GM21515 (cell line): ENCODE measurements around the gene CREB5.
"Not testable (repeated sequence)": the region's sequence is repeated elsewhere in the genome, so short reads cannot be mapped to it uniquely, and the experiment has no call there.

Experiments used
- ATAC-seq: cut with Tn5 transposase; IDR thresholded peaks from one replicate; pipeline ENCODE4 v1.9.1; 2021; ENCODE audit not compliant: unreplicated experiment

The CREB5 gene

GRCh38 chr7:28573059-28573553, 160.8 kb downstream of the CREB5 start:
- ATAC-seq = peak; percentile 32

- ATAC-seq = peak; percentile 10
Observed at GRCh38 chr7:28573651-28574301, 161.5 kb downstream of the CREB5 start.

- ATAC-seq = no peak
Observed at GRCh38 chr7:28575241-28575643, 162.9 kb downstream of the CREB5 start.

GRCh38 chr7:28576656-28577055, 164.3 kb downstream of the CREB5 start:
- no peak for ATAC-seq

GRCh38 chr7:28579571-28579970, 167.3 kb downstream of the CREB5 start:
- ATAC-seq = no peak

GRCh38 chr7:28580665-28581064, 168.3 kb downstream of the CREB5 start:
- ATAC-seq = no peak

GRCh38 chr7:28581351-28581750, 169.0 kb downstream of the CREB5 start:
- ATAC-seq = no peak

GRCh38 chr7:28582226-28582625, 169.9 kb downstream of the CREB5 start:
- ATAC-seq = no peak

- ATAC-seq = no peak
Observed at GRCh38 chr7:28584235-28584634, 171.9 kb downstream of the CREB5 start.

- no peak for ATAC-seq
Observed at GRCh38 chr7:28586736-28587135, 174.4 kb downstream of the CREB5 start.

- no peak for ATAC-seq
Observed at GRCh38 chr7:28587211-28587610, 174.9 kb downstream of the CREB5 start.

GRCh38 chr7:28588602-28589001, 176.3 kb downstream of the CREB5 start:
- ATAC-seq = no peak

- ATAC-seq = no peak
Observed at GRCh38 chr7:28591041-28591674, 178.8 kb downstream of the CREB5 start.

- no peak for ATAC-seq
Observed at GRCh38 chr7:28591725-28592349, 179.5 kb downstream of the CREB5 start.

GRCh38 chr7:28592861-28593260, 180.5 kb downstream of the CREB5 start:
- no peak for ATAC-seq

- ATAC-seq = no peak
Observed at GRCh38 chr7:28595076-28595475, 182.8 kb downstream of the CREB5 start.

GRCh38 chr7:28595801-28596200, 183.5 kb downstream of the CREB5 start:
- ATAC-seq = no peak

- ATAC-seq = no peak
Observed at GRCh38 chr7:28596245-28596935, 184.1 kb downstream of the CREB5 start.

GRCh38 chr7:28597284-28597683, 185.0 kb downstream of the CREB5 start:
- no peak for ATAC-seq

GRCh38 chr7:28598037-28598436, 185.7 kb downstream of the CREB5 start:
- not testable (repeated sequence) for ATAC-seq

GRCh38 chr7:28598586-28598985, 186.3 kb downstream of the CREB5 start:
- no peak for ATAC-seq

GRCh38 chr7:28599411-28599810, 187.1 kb downstream of the CREB5 start:
- no peak for ATAC-seq
